Astrocyte (in vitro differentiated cells and primary cell): ENCODE measurements around the gene LZTR1. TPM values are rescaled to one million over a fixed set of nuclear protein-coding genes. Genes with fewer than 3 reads are reported as not detected.

Source experiments
- DNase-seq: peaks from one replicate; pipeline ENCODE4 v3.0.0-alpha.2; 2010; ENCODE audit warnings: low read depth
- FAIRE-seq: peaks from 2 replicates; lab custom pipeline; 2011; peaks lifted over from hg19 to GRCh38; lab: Jason Lieb, UNC
- H2AFZ ChIP-seq: 2 replicates; pipeline ENCODE4 v1.6.0; 2012; ENCODE audit warnings: low read depth, low read length, inconsistent platforms
- H3K27ac ChIP-seq: 2 replicates; pipeline ENCODE4 v1.5.1; 2011; ENCODE audit warnings: low read depth, low read length, inconsistent platforms
- H3K27me3 ChIP-seq: 2 replicates; pipeline ENCODE4 v1.6.0; 2011; ENCODE audit warnings: low read length, inconsistent platforms; ENCODE audit not compliant: insufficient read depth
- H3K36me3 ChIP-seq: 2 replicates; pipeline ENCODE4 v1.5.1; 2011; ENCODE audit warnings: low read length, inconsistent platforms; ENCODE audit not compliant: insufficient read depth
- H3K4me1 ChIP-seq: 2 replicates; pipeline ENCODE4 v1.5.1; 2011; ENCODE audit warnings: low read length, inconsistent platforms; ENCODE audit not compliant: insufficient read depth
- H3K4me2 ChIP-seq: 2 replicates; pipeline ENCODE4 v1.6.0; 2012; ENCODE audit warnings: low read length, inconsistent platforms
- H3K4me3 ChIP-seq: 2 replicates; pipeline ENCODE4 v1.5.1; 2011; ENCODE audit warnings: low read depth, mild to moderate bottlenecking, low read length, inconsistent platforms; ENCODE audit not compliant: insufficient read depth
- H3K79me2 ChIP-seq: 2 replicates; pipeline ENCODE4 v1.6.0; 2012; ENCODE audit warnings: mild to moderate bottlenecking, low read length, inconsistent platforms; ENCODE audit not compliant: insufficient read depth
- H3K9ac ChIP-seq: 2 replicates; pipeline ENCODE4 v1.6.0; 2012; ENCODE audit warnings: mild to moderate bottlenecking, low read length, inconsistent platforms
- H3K9me3 ChIP-seq: 2 replicates; pipeline ENCODE4 v1.5.1; 2012; ENCODE audit warnings: low read depth, mild to moderate bottlenecking, low read length, inconsistent platforms; ENCODE audit not compliant: insufficient read depth
- H4K20me1 ChIP-seq: 2 replicates; pipeline ENCODE4 v1.6.0; 2012; ENCODE audit warnings: low read length, inconsistent platforms; ENCODE audit not compliant: insufficient read depth
- H3K27ac Mint-ChIP-seq: one replicate; pipeline ENCODE4 v1.8.0; 2021; ENCODE audit warnings: mild to moderate bottlenecking, mixed read lengths; ENCODE audit not compliant: unreplicated experiment
- H3K27me3 Mint-ChIP-seq: one replicate; pipeline ENCODE4 v1.8.0; 2021; ENCODE audit warnings: low read depth, mixed read lengths; ENCODE audit not compliant: unreplicated experiment
- H3K36me3 Mint-ChIP-seq: one replicate; pipeline ENCODE4 v1.8.0; 2021; ENCODE audit warnings: low read depth, mixed read lengths; ENCODE audit not compliant: unreplicated experiment
- H3K4me1 Mint-ChIP-seq: one replicate; pipeline ENCODE4 v1.8.0; 2021; ENCODE audit warnings: low read depth, mixed read lengths; ENCODE audit not compliant: unreplicated experiment
- H3K4me3 Mint-ChIP-seq: one replicate; pipeline ENCODE4 v1.8.0; 2021; ENCODE audit warnings: mild to moderate bottlenecking, moderate library complexity, mixed read lengths; ENCODE audit not compliant: unreplicated experiment
- H3K9me3 Mint-ChIP-seq: one replicate; pipeline ENCODE4 v1.8.0; 2021; ENCODE audit warnings: mild to moderate bottlenecking, mixed read lengths; ENCODE audit not compliant: unreplicated experiment
- EZH2 ChIP-seq: IDR thresholded peaks from 2 replicates; pipeline ENCODE4 v1.6.1; 2012; ENCODE audit warnings: mild to moderate bottlenecking, low read length, inconsistent platforms; ENCODE audit not compliant: insufficient read depth
- total RNA-seq: library from RNA; stranded (reverse); gene quantifications from 2 replicates; pipeline ENCODE4 v1.2.1, GENCODE V29; 2021
- TF ChIP-seq, protein P1 (sequence below): IDR thresholded peaks from 2 replicates; pipeline ENCODE4 v1.5.1; 2011; ENCODE audit warnings: low read depth, mild to moderate bottlenecking, inconsistent platforms, low read length, moderate library complexity; ENCODE audit not compliant: insufficient read depth

LZTR1 gene
- total RNA-seq, 1 donor from 2014 or later = 62.0 TPM

DNA sequence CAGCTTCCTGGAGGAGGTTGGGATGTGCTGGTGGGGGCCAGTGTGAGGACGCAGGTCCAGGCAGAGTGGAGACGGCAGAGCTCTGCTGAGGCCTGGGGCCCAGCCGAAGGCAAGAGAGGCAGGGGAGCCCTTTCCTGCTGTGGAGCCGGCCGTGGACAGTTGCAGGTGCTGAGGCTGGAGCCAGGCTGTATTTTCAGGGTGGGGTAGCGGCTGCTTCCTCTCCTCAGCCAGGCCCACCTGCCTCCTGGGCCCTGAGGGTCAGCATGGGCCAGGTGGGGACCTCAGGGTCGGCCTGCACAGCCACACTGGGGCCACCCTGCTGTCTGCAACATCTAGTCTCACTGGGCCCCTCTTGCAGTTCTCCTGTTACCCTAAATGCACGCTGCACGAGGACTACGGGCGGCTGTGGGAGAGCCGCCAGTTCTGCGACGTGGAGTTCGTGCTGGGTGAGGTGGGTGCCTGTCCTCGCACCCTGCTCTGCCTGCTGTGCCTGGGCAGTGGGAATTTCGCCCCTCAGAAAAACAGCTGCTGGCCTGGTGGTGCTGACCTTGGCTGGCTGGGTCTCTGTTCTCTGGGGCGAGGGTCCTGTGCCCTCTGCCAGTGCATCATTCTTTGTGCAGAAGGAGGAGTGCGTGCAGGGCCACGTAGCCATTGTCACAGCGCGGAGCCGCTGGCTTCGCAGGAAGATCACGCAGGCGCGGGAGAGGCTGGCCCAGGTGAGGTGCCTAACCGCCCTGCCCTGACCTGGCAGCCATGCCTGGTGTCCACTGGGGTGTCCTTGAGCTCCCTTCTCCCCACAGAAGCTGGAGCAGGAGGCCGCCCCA lies 11.4 kb downstream of the LZTR1 start:
- H3K9ac ChIP-seq = no peak overlapping the region
- no peak overlapping the region for H3K27ac Mint-ChIP-seq
- H3K36me3 ChIP-seq = no peaks in the 10 kb centered on the region
- H3K79me2 ChIP-seq = no peaks in the 10 kb centered on the region
- no peak for TF ChIP-seq EZH2
- TF ChIP-seq, protein P1, sequence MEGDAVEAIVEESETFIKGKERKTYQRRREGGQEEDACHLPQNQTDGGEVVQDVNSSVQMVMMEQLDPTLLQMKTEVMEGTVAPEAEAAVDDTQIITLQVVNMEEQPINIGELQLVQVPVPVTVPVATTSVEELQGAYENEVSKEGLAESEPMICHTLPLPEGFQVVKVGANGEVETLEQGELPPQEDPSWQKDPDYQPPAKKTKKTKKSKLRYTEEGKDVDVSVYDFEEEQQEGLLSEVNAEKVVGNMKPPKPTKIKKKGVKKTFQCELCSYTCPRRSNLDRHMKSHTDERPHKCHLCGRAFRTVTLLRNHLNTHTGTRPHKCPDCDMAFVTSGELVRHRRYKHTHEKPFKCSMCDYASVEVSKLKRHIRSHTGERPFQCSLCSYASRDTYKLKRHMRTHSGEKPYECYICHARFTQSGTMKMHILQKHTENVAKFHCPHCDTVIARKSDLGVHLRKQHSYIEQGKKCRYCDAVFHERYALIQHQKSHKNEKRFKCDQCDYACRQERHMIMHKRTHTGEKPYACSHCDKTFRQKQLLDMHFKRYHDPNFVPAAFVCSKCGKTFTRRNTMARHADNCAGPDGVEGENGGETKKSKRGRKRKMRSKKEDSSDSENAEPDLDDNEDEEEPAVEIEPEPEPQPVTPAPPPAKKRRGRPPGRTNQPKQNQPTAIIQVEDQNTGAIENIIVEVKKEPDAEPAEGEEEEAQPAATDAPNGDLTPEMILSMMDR = no peak
- FAIRE-seq (no peak), DNase-seq (no peak)
- no peak overlapping the region for H3K4me3 ChIP-seq
- no peak overlapping the region for H2AFZ ChIP-seq
- no peak overlapping the region for H3K4me3 Mint-ChIP-seq
- no peak overlapping the region for H3K4me2 ChIP-seq
- H3K27me3 Mint-ChIP-seq = no peaks in the 10 kb centered on the region
- H3K9me3 Mint-ChIP-seq = no peaks in the 10 kb centered on the region
- H4K20me1 ChIP-seq = peaks cover 19% of the 10 kb centered on the region
- H3K9me3 ChIP-seq = no peaks in the 10 kb centered on the region
- H3K36me3 Mint-ChIP-seq = peaks cover 6% of the 10 kb centered on the region
- H3K27me3 ChIP-seq = no peaks in the 10 kb centered on the region
- H3K4me1 Mint-ChIP-seq = no peaks in the 10 kb centered on the region
- no peak overlapping the region for H3K27ac ChIP-seq
- peaks cover 6% of the 10 kb centered on the region for H3K4me1 ChIP-seq

DNA sequence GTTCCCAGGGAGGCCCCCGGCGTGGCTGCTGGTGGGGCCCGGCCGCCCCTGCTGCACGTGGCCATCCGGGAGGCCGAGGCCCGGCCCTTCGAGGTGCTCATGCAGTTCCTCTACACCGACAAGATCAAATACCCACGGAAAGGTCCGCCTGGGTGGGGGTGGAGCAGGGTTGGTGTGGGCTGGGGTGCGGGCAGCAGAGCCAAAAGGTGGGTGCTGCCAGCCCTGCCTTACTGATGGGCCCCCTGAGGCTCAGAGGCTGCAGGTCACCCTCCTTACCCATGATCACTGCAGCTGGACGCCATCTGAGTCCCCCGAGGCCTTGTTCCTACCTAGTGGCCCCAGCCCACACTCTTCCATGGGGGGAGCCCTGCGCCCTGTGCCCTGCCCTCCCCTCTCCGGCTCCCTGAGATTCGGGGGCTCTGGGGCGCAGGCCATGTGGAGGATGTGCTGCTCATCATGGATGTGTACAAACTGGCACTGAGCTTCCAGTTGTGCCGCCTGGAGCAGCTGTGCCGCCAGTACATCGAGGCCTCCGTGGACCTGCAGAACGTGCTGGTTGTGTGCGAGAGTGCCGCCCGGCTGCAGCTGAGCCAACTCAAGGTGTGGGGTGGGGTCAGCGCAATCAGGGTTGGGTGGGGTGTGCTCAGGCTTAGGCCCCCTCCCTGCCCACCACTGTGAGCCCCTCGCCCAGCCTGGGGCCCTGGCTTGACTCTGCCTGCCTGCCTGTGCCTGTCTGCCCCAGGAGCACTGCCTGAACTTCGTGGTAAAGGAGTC lies 12.2 kb downstream of the LZTR1 start:
- H3K27ac Mint-ChIP-seq = no peak overlapping the region
- Histone ChIP-seq H3K4me3 (no peak overlapping the region), H3K79me2 (peaks cover under 1% of the 10 kb centered on the region), H3K27me3 (no peaks in the 10 kb centered on the region), H3K9ac (no peak overlapping the region), H4K20me1 (peaks cover 27% of the 10 kb centered on the region), H3K4me2 (no peak overlapping the region), H3K27ac (no peak overlapping the region), H2AFZ (no peak overlapping the region), H3K9me3 (no peaks in the 10 kb centered on the region), H3K4me1 (peaks cover 6% of the 10 kb centered on the region), H3K36me3 (no peaks in the 10 kb centered on the region)
- DNase-seq = no peak
- H3K36me3 Mint-ChIP-seq = peaks cover 6% of the 10 kb centered on the region
- H3K9me3 Mint-ChIP-seq = no peaks in the 10 kb centered on the region
- no peaks in the 10 kb centered on the region for H3K27me3 Mint-ChIP-seq
- FAIRE-seq = no peak
- no peaks in the 10 kb centered on the region for H3K4me1 Mint-ChIP-seq
- H3K4me3 Mint-ChIP-seq = no peak overlapping the region
- TF ChIP-seq, protein P1 = no peak
- no peak for TF ChIP-seq EZH2
